IMR-90 (cell line): ENCODE data around the gene TULP3. TPM values are rescaled to one million over a fixed set of nuclear protein-coding genes. Genes with fewer than 3 reads are reported as not detected.

Experiments
- ATAC-seq: fragments of 200-7000 bp; cut with Tn5 transposase; 2 replicates; pipeline ENCODE4 v1.9.1; 2020; ENCODE audit warnings: low read depth, mild to moderate bottlenecking, moderate library complexity
- BruUV-seq: library from RNA; stranded (reverse); fragments of 400-500 nt; replicated peaks from 2 replicates; lab custom pipeline; 2021; lab: Mats Ljungman, UMichigan
- CTCF ChIA-PET: fragments of 300-600 bp; formaldehyde crosslinking; extraction: SDS; loops from one replicate; lab custom pipeline; 2021; ENCODE audit warnings: antibody characterized with exemption; lab: Yijun Ruan, JAX
- POLR2A ChIA-PET: fragments of 300-600 bp; sonication (Branson Sonifier 250); formaldehyde crosslinking; loops from one replicate; lab custom pipeline; 2022; ENCODE audit warnings: antibody characterized with exemption; ENCODE audit not compliant: unreplicated experiment; lab: Charles Lee
- DNase-seq: peaks from one replicate; pipeline ENCODE4 v3.0.0; 2013
- H2AFZ ChIP-seq: replicated peaks from 2 replicates; pipeline ENCODE3; 2013; ENCODE audit warnings: low read length, mild to moderate bottlenecking; ENCODE audit not compliant: poor library complexity
- H2AK5ac ChIP-seq: 2 replicates; pipeline ENCODE4 v1.6.1; 2013; ENCODE audit warnings: low read depth, low read length, inconsistent platforms
- H2AK9ac ChIP-seq: replicated peaks from 2 replicates; pipeline ENCODE3; 2013; ENCODE audit warnings: mild to moderate bottlenecking, low read depth, low read length, moderate library complexity; ENCODE audit not compliant: poor library complexity
- H2BK120ac ChIP-seq: 2 replicates; pipeline ENCODE4 v1.6.1; 2013; ENCODE audit warnings: low read depth, low read length, inconsistent platforms
- H2BK15ac ChIP-seq: 3 replicates; pipeline ENCODE4 v1.6.1; 2013; ENCODE audit warnings: low read depth, low read length, inconsistent platforms
- H2BK20ac ChIP-seq: 2 replicates; pipeline ENCODE4 v1.6.1; 2013; ENCODE audit warnings: low read depth, mild to moderate bottlenecking, inconsistent platforms, low read length, moderate library complexity
- H2BK5ac ChIP-seq: 2 replicates; pipeline ENCODE4 v1.6.1; 2013; ENCODE audit warnings: mild to moderate bottlenecking, low read depth, low read length, inconsistent platforms; ENCODE audit not compliant: poor library complexity, severe bottlenecking
- H3K14ac ChIP-seq: replicated peaks from 2 replicates; pipeline ENCODE4 v1.6.1; 2013; ENCODE audit warnings: low read depth, low read length, inconsistent platforms
- H3K18ac ChIP-seq: 2 replicates; pipeline ENCODE4 v1.6.1; 2013; ENCODE audit warnings: low read depth, low read length, control low read depth
- H3K23ac ChIP-seq: 2 replicates; pipeline ENCODE4 v1.6.1; 2013; ENCODE audit warnings: low read depth, low read length, inconsistent platforms
- H3K27ac ChIP-seq: 2 replicates; pipeline ENCODE4 v1.5.1; 2013; ENCODE audit warnings: mild to moderate bottlenecking, control low read depth, low read length; ENCODE audit not compliant: insufficient read depth
- H3K27me3 ChIP-seq: 2 replicates; pipeline ENCODE4 v1.6.1; 2013; ENCODE audit warnings: low read length; ENCODE audit not compliant: control insufficient read depth, insufficient read depth
- H3K36me3 ChIP-seq: 2 replicates; pipeline ENCODE4 v1.6.1; 2013; ENCODE audit warnings: low read length, mixed read lengths; ENCODE audit not compliant: control insufficient read depth, insufficient read depth
- H3K4ac ChIP-seq: 2 replicates; pipeline ENCODE4 v1.6.1; 2013; ENCODE audit warnings: low read depth, low read length, inconsistent platforms
- H3K4me1 ChIP-seq: 2 replicates; pipeline ENCODE4 v1.6.1; 2013; ENCODE audit warnings: low read length, mixed read lengths; ENCODE audit not compliant: control insufficient read depth, insufficient read depth
- H3K4me2 ChIP-seq: 2 replicates; pipeline ENCODE4 v1.6.1; 2013; ENCODE audit warnings: low read depth, mild to moderate bottlenecking, control low read depth, low read length, moderate library complexity
- H3K4me3 ChIP-seq: 2 replicates; pipeline ENCODE4 v1.5.1; 2013; ENCODE audit warnings: low read depth, mild to moderate bottlenecking, control low read depth, low read length, moderate library complexity; ENCODE audit not compliant: insufficient read depth
- H3K56ac ChIP-seq: 2 replicates; pipeline ENCODE4 v1.6.1; 2013; ENCODE audit warnings: low read length, inconsistent platforms; ENCODE audit not compliant: insufficient read depth; ENCODE audit errors: extremely low read depth
- H3K79me1 ChIP-seq, 2 experiments: 2 replicates each; pipeline ENCODE4 v1.6.1; 2013; ENCODE audit warnings: low read length in 2 of 2, inconsistent platforms in 1 of 2, low read depth in 1 of 2
- H3K9ac ChIP-seq: 2 replicates; pipeline ENCODE4 v1.6.1; 2013; ENCODE audit warnings: low read depth, low read length, control low read depth
- H3K9me1 ChIP-seq: 2 replicates; pipeline ENCODE4 v1.6.1; 2013; ENCODE audit warnings: low read length, inconsistent platforms; ENCODE audit not compliant: insufficient read depth
- H3K9me3 ChIP-seq: 2 replicates; pipeline ENCODE4 v1.6.1; 2013; ENCODE audit warnings: low read length; ENCODE audit not compliant: control insufficient read depth, insufficient read depth
- H4K20me1 ChIP-seq: 2 replicates; pipeline ENCODE4 v1.6.1; 2013; ENCODE audit warnings: low read length, inconsistent platforms; ENCODE audit not compliant: insufficient read depth
- H4K5ac ChIP-seq: 2 replicates; pipeline ENCODE4 v1.6.1; 2013; ENCODE audit warnings: mild to moderate bottlenecking, low read depth, low read length, control low read depth
- H4K8ac ChIP-seq, 2 experiments: 2 replicates each; pipeline ENCODE4 v1.6.1; 2013; ENCODE audit warnings: low read depth in 2 of 2, low read length in 2 of 2, control low read depth in 1 of 2, inconsistent platforms in 1 of 2
- H4K91ac ChIP-seq: 2 replicates; pipeline ENCODE4 v1.6.1; 2013; ENCODE audit warnings: low read depth, low read length, inconsistent platforms; ENCODE audit not compliant: insufficient read depth
- BHLHE40 ChIP-seq: fragments of 150-350 bp; IDR thresholded peaks from 2 replicates; pipeline ENCODE4 v1.6.1; 2016; ENCODE audit warnings: mild to moderate bottlenecking, low read depth, low read length
- CEBPB ChIP-seq: IDR thresholded peaks from 2 replicates; pipeline ENCODE4 v1.6.1; 2012; ENCODE audit warnings: low read depth, low read length, improper control_type of control experiment
- CHD1 ChIP-seq: IDR thresholded peaks from 2 replicates; pipeline ENCODE4 v1.6.1; 2012; ENCODE audit warnings: low read depth, low read length, improper control_type of control experiment
- CTCF ChIP-seq: conservative IDR thresholded peaks from 2 replicates; pipeline ENCODE4 v1.5.1; 2012; ENCODE audit warnings: mild to moderate bottlenecking, low read depth, low read length, improper control_type of control experiment
- ELK1 ChIP-seq: fragments of 150-350 bp; IDR thresholded peaks from 2 replicates; pipeline ENCODE4 v1.6.1; 2016; ENCODE audit warnings: low read depth, mild to moderate bottlenecking, low read length, moderate library complexity, borderline replicate concordance
- FOS ChIP-seq: fragments of 150-350 bp; IDR thresholded peaks from 2 replicates; pipeline ENCODE4 v1.6.1; 2016; ENCODE audit warnings: low read depth, low read length
- MAFK ChIP-seq: IDR thresholded peaks from 2 replicates; pipeline ENCODE4 v1.6.1; 2012; ENCODE audit warnings: low read depth, low read length, improper control_type of control experiment
- MAZ ChIP-seq: IDR thresholded peaks from 2 replicates; pipeline ENCODE4 v1.6.1; 2012; ENCODE audit warnings: low read depth, mild to moderate bottlenecking, low read length, improper control_type of control experiment, moderate library complexity, borderline replicate concordance
- RAD21 ChIP-seq: IDR thresholded peaks from 2 replicates; pipeline ENCODE4 v1.6.1; 2012; ENCODE audit warnings: low read length, improper control_type of control experiment
- RCOR1 ChIP-seq: IDR thresholded peaks from 2 replicates; pipeline ENCODE4 v1.6.1; 2012; ENCODE audit warnings: mild to moderate bottlenecking, low read length, improper control_type of control experiment; ENCODE audit not compliant: insufficient replicate concordance
- SMC3 ChIP-seq: fragments of 150-350 bp; IDR thresholded peaks from 2 replicates; pipeline ENCODE4 v1.6.1; 2016; ENCODE audit warnings: low read depth, mild to moderate bottlenecking, antibody characterized with exemption, low read length, moderate library complexity
- WGBS, 2 experiments: methylation state at CpG; one replicate each; pipeline versions ENCODE4 v1.1.5 to v1.1.7; 2013; ENCODE audit warnings: missing lambda C conversion rate in 2 of 2; ENCODE audit not compliant: insufficient read length in 1 of 2; ENCODE audit errors: extremely low coverage in 2 of 2; 5-methylcytosine and 5-hydroxymethylcytosine counted together
- dilution Hi-C: fragments of 300-500 bp; cut with HindIII; formaldehyde crosslinking; loops from one replicate; pipeline ENCODE4 v1.14.3; 2018; ENCODE audit warnings: low sequenced_read_pairs; ENCODE audit not compliant: unreplicated experiment
- in situ Hi-C: fragments of 300-500 bp; cut with MboI; formaldehyde crosslinking; loops from 3 replicates; pipeline ENCODE4 v1.14.3; 2019; ENCODE audit warnings: low sequenced_read_pairs, inconsistent platforms, mixed read lengths
- intact Hi-C: fragments of 100-400 bp; cut with micrococcal nuclease; formaldehyde crosslinking; loops from 2 replicates; pipeline ENCODE4 v1.10.0; 2022
- polyA plus RNA-seq, 3 experiments: library from polyadenylated mRNA; depleted of rRNA; stranded (reverse); fragments of >200 nt; gene quantifications; 2 replicates each; pipeline ENCODE4 v1.2.3, GENCODE V29; 2012; ENCODE audit warnings: low replicate concordance in 1 of 3
- total RNA-seq: library from RNA; depleted of rRNA; stranded (reverse); fragments of >200 nt; gene quantifications from 2 replicates; pipeline ENCODE4 v1.2.3, GENCODE V29; 2012

Gene TULP3
- total and polyA plus RNA-seq, 2 of the 4 experiments (the other 2 are of a cell fraction) = 35.2 to 35.5 TPM

GRCh38 chr12:2933586-2933985 is 42.9 kb downstream of the TULP3 start:
- peaks cover 41% of the 10 kb centered on the region for H3K36me3 ChIP-seq
- no peaks in the 10 kb centered on the region for H3K9me1 ChIP-seq
- H2AFZ ChIP-seq = no peak overlapping the region
- ChIA-PET POLR2A (no interaction called here), CTCF (interaction anchor here (1.5 kb wide), 1 partner anchor 101 kb away, joined by 3 read pairs; no protein-coding TSS in a partner anchor)
- no peak overlapping the region for H3K18ac ChIP-seq
- no peak overlapping the region for H3K4ac ChIP-seq
- H3K4me3 ChIP-seq = no peak overlapping the region
- no peak overlapping the region for H4K5ac ChIP-seq
- no peak overlapping the region for H4K91ac ChIP-seq
- H4K20me1 ChIP-seq = no peaks in the 10 kb centered on the region
- no peaks in the 10 kb centered on the region for H3K27me3 ChIP-seq
- TF ChIP-seq RAD21 = no peak
- no peak for TF ChIP-seq CHD1
- TF ChIP-seq BHLHE40 = no peak
- no peak for TF ChIP-seq MAFK
- no peak for TF ChIP-seq RCOR1
- no peak for TF ChIP-seq MAZ
- no peak for TF ChIP-seq FOS
- TF ChIP-seq CEBPB = no peak
- TF ChIP-seq SMC3 = no peak
- no peak for TF ChIP-seq CTCF
- no peak for TF ChIP-seq ELK1
- H3K23ac ChIP-seq = no peak overlapping the region
- H3K9ac ChIP-seq = no peak overlapping the region
- DNase-seq = no peak
- H3K4me2 ChIP-seq = no peak overlapping the region
- H2AK5ac ChIP-seq = no peak overlapping the region
- dilution Hi-C loops = no loop called here
- H3K79me1 ChIP-seq = peaks cover 0 to 10% of the 10 kb centered on the region in 2 experiments; a peak in 2 of 4 replicates
- in situ Hi-C loops = no loop called here
- no TSS peak for BruUV-seq
- no peak overlapping the region for H3K27ac ChIP-seq
- H3K4me1 ChIP-seq = no peaks in the 10 kb centered on the region
- WGBS, 2 experiments = 80% methylated on average over 2 of the region's 6 CpGs; no CpG with 5 or more reads in 1 of the 2 experiments
- H2BK15ac ChIP-seq = no peak overlapping the region
- H2AK9ac ChIP-seq = no peak overlapping the region
- H3K56ac ChIP-seq = no peak overlapping the region
- no peak overlapping the region for H4K8ac ChIP-seq
- no peak overlapping the region for H2BK5ac ChIP-seq
- intact Hi-C loops = no loop called here
- H2BK20ac ChIP-seq = no peak overlapping the region
- no peak for ATAC-seq
- no peak overlapping the region for H2BK120ac ChIP-seq
- H3K9me3 ChIP-seq = no peaks in the 10 kb centered on the region
- no peak overlapping the region for H3K14ac ChIP-seq
